ENCODE data around the gene AFG3L2. TPM values are rescaled to one million over a fixed set of nuclear protein-coding genes. Genes with fewer than 3 reads are reported as not detected.
A peak's percentile ranks its signal among the peaks of the same experiment; 100 is the strongest.

AFG3L2 gene
- total RNA-seq, 4 donors from 2014 or later, result 53.0 to 62.8 (median 57.9) TPM

DNA sequence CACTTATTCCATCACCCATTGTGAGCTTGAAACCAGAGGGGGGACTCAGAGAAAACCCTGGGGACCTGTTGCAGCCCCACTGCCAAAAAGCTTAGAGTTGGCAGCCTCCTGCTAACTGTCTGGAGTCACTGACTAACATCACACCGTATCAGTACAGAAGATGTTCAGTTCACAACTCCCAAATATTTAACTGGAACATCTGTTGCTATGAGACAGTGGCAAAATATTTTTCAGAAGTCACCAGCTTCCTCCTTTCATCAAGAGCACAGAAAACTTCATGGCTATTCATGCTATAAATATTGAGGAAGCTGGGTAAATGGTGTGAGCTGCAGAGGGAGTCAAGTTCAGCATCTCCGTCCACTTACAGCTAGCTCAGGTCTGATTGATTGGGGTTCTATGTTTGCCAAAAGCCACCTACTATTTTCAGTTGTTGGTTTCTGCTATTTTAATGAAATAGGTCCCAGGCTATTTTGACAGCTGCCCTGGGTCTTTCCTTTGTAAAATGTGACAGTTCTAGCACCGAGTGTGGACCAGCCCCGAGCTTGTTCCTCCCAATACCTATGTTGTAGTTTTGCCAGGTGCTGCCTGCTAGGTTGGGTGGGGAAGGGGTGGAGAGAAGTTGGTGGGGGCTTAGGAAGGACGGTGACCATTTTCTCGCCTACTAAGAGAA, 59.2 kb downstream of the AFG3L2 start:
- peaks cover 59% of the 10 kb centered on the region for H3K4me1 ChIP-seq
- H3K4me3 ChIP-seq, result no peak overlapping the region
- DNase-seq (ENCODE audit: low spot score in 2 of 2), result peak in 1 of 2 donors; percentile 66
- peaks cover 27% of the 10 kb centered on the region for H3K36me3 ChIP-seq
- TF ChIP-seq POLR2A (IDR thresholded peaks at IDR 0.05) (no peak), POLR2AphosphoS5 (IDR thresholded peaks at IDR 0.05) (no peak), EP300 (IDR thresholded peaks at IDR 0.05) (no peak)
- TF ChIP-seq, protein P1, sequence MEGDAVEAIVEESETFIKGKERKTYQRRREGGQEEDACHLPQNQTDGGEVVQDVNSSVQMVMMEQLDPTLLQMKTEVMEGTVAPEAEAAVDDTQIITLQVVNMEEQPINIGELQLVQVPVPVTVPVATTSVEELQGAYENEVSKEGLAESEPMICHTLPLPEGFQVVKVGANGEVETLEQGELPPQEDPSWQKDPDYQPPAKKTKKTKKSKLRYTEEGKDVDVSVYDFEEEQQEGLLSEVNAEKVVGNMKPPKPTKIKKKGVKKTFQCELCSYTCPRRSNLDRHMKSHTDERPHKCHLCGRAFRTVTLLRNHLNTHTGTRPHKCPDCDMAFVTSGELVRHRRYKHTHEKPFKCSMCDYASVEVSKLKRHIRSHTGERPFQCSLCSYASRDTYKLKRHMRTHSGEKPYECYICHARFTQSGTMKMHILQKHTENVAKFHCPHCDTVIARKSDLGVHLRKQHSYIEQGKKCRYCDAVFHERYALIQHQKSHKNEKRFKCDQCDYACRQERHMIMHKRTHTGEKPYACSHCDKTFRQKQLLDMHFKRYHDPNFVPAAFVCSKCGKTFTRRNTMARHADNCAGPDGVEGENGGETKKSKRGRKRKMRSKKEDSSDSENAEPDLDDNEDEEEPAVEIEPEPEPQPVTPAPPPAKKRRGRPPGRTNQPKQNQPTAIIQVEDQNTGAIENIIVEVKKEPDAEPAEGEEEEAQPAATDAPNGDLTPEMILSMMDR (IDR thresholded peaks at IDR 0.05), result no peak
- peak overlapping the region; percentile 39 for H3K27ac ChIP-seq
- H3K27me3 ChIP-seq, result no peaks in the 10 kb centered on the region
- H3K9me3 ChIP-seq, result no peaks in the 10 kb centered on the region
- WGBS, result 42% methylated on average over 6 of the region's 6 CpGs

DNA sequence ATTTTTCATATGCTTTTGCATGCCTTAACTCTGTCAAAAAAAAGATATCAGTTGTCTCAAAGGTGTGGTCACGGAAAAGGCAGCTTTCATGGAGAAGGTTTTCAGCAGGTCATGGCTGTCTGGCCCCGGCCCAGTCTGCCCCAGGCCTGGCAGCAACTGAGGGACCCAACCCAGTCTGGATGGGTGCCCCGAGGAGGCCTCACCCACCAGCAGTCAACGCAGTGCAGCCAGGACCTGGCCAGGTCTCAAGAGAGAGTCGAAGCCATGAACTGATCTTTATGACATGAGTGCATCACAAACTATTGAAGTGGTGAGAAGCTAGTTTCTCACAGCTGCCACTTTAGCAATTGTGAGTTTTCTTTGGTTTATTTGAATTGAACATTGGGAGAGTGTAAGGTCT, 61.1 kb downstream of the AFG3L2 start:
- 32% methylated on average over 5 of the region's 5 CpGs for WGBS
- no peaks in the 10 kb centered on the region for H3K9me3 ChIP-seq
- H3K4me1 ChIP-seq, result peaks cover 53% of the 10 kb centered on the region
- no peak overlapping the region for H3K4me3 ChIP-seq
- no peak for TF ChIP-seq EP300 (IDR thresholded peaks at IDR 0.05)
- peak in 1 of 3 donors; percentile 10 for TF ChIP-seq POLR2AphosphoS5 (IDR thresholded peaks at IDR 0.05)
- TF ChIP-seq, protein P1 (IDR thresholded peaks at IDR 0.05), result no peak
- no peak for TF ChIP-seq POLR2A (IDR thresholded peaks at IDR 0.05)
- H3K36me3 ChIP-seq, result peaks cover 38% of the 10 kb centered on the region
- DNase-seq (ENCODE audit: low spot score in 2 of 2), result peak in 1 of 2 donors; percentile 79
- peak overlapping the region; percentile 36 for H3K27ac ChIP-seq
- H3K27me3 ChIP-seq, result no peaks in the 10 kb centered on the region

DNA sequence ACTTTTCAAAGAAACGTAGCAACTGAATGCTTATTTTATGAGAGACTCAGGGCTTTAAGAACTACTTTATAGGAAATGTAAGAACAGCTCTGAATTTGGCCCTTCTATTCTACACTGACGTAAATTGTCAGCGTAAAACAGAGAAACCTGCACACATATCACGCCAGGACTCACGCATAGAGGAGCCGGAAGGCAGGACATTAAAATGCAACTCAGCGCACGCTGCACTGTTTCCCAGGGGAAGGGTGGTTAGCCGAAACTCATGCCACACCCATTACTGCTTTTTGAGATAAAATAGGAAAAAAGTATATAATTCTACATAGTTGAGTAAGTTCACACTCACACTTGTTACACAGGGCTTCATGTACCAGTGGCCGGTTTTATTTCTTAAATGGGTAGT, 61.5 kb downstream of the AFG3L2 start:
- Histone ChIP-seq H3K4me1 (peaks cover 57% of the 10 kb centered on the region), H3K36me3 (peaks cover 37% of the 10 kb centered on the region), H3K4me3 (no peak overlapping the region), H3K27me3 (no peaks in the 10 kb centered on the region), H3K9me3 (no peaks in the 10 kb centered on the region), H3K27ac (peak overlapping the region; percentile 36)
- TF ChIP-seq, protein P1 (IDR thresholded peaks at IDR 0.05), result no peak
- no peak for TF ChIP-seq POLR2AphosphoS5 (IDR thresholded peaks at IDR 0.05)
- no peak for TF ChIP-seq EP300 (IDR thresholded peaks at IDR 0.05)
- no peak for TF ChIP-seq POLR2A (IDR thresholded peaks at IDR 0.05)
- DNase-seq (ENCODE audit: low spot score in 2 of 2), result no peak
- 27% methylated on average over 10 of the region's 10 CpGs for WGBS

DNA sequence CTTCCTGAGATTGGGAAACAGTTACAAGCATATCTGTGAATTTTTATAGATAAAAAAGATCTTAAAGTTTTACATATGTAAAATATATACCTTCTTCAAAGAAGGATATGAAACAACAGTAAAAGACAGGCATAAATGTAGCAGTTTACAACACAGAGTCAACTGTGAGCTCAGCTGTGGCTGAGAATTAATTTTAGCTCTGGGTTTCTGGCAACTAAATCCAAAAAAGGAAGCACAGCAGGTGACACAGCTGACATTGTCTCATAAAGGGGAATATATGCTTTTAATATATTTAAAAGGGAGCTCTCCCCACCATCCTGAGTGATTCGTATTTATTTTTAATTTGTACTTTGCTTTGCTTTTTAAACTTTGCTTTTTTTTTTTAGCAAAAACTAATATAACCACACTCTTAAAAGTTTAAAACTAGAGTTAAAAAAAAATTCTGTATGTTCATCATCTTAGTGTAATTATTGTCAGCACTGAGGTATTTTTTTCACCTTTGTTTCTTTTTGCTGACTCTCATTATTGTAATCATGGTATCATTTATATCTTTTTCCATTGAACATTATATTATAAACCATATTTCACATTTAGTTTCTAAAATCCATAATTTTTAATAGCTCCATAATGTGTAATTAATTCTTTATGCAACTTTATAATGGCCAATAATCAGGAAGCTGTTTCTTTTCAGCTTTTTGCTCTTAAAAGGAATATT, 62.3 kb downstream of the AFG3L2 start:
- WGBS, result 81% methylated on average over 1 of the region's 1 CpG
- no peak for DNase-seq (ENCODE audit: low spot score in 2 of 2)
- peaks cover 34% of the 10 kb centered on the region for H3K36me3 ChIP-seq
- peaks cover 64% of the 10 kb centered on the region for H3K4me1 ChIP-seq
- H3K27ac ChIP-seq, result peak overlapping the region; percentile 36
- TF ChIP-seq POLR2A (IDR thresholded peaks at IDR 0.05) (no peak), POLR2AphosphoS5 (IDR thresholded peaks at IDR 0.05) (no peak), EP300 (IDR thresholded peaks at IDR 0.05) (no peak)
- TF ChIP-seq, protein P1 (IDR thresholded peaks at IDR 0.05), result no peak
- no peak overlapping the region for H3K4me3 ChIP-seq
- no peaks in the 10 kb centered on the region for H3K9me3 ChIP-seq
- no peaks in the 10 kb centered on the region for H3K27me3 ChIP-seq

DNA sequence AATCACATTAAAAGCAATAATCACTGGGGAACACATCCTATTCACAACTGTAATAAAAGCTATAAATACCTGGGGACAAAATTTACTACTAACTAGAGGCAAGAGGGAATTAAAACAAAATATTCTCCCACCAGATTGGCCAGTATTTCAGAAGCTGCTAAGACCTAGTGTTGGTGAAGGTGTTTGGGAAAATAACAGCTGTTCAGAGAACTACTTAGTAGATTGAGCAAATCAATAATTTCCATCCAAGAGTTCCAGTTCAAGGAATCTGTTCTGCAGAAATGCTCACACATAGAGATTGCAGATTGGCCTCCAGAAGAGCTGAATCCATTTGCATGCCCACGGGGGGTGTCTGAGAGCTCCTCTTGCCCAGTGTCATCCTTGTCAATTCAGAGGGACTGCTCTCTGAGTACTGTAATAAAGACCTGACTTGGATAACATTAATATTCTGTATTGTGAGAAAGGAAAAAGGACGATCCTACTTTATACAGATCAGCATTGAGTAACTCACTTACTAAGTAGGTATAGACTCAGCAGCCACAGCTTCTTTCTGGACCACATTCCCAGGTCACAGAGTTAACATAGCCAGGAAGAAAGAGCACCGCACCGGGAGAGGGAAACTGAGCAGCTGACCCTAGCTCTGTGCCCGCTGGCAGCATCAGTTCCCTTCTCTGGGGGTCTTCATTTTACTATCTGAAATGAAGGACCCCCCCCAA, 63.3 kb downstream of the AFG3L2 start:
- TF ChIP-seq POLR2A (IDR thresholded peaks at IDR 0.05) (no peak), EP300 (IDR thresholded peaks at IDR 0.05) (no peak), POLR2AphosphoS5 (IDR thresholded peaks at IDR 0.05) (no peak)
- TF ChIP-seq, protein P1 (IDR thresholded peaks at IDR 0.05), result no peak
- WGBS, result 72% methylated on average over 5 of the region's 5 CpGs
- DNase-seq (ENCODE audit: low spot score in 2 of 2), result peak in 1 of 2 donors; percentile 38
- Histone ChIP-seq H3K36me3 (peaks cover 30% of the 10 kb centered on the region), H3K9me3 (no peaks in the 10 kb centered on the region), H3K27ac (peak overlapping the region; percentile 19), H3K4me3 (no peak overlapping the region), H3K4me1 (peaks cover 74% of the 10 kb centered on the region), H3K27me3 (no peaks in the 10 kb centered on the region)
